CD4-positive, alpha-beta T cell (primary cell): ENCODE measurements around the gene RIPK3. TPM values are rescaled to one million over a fixed set of nuclear protein-coding genes. Genes with fewer than 3 reads are reported as not detected.

Source experiments
- ATAC-seq: fragments of 200-7000 bp; cut with Tn5 transposase; one replicate; pipeline ENCODE4 v1.10.0; 2022; ENCODE audit warnings: mild to moderate bottlenecking; ENCODE audit not compliant: poor library complexity
- CTCF ChIA-PET: fragments of 350-600 bp; sonication (Branson Sonifier 250); formaldehyde crosslinking; loops from one replicate; lab custom pipeline; 2021; ENCODE audit warnings: antibody characterized with exemption, inconsistent platforms; lab: Charles Lee
- POLR2A ChIA-PET: fragments of 350-600 bp; sonication (Branson Sonifier 250); formaldehyde crosslinking; loops from one replicate; lab custom pipeline; 2021; ENCODE audit warnings: antibody characterized with exemption, inconsistent platforms; lab: Charles Lee
- DNase-seq, 14 experiments: peaks; one replicate each; pipeline ENCODE4 v3.0.0-alpha.2; 2013 to 2020; ENCODE audit warnings: mixed read lengths in 2 of 14
- H3K27ac ChIP-seq, 2 donors: one replicate each; pipeline versions ENCODE4 v1.5.1 to v1.7.0; 2013; ENCODE audit warnings: low read length in 2 of 2, low read depth in 1 of 2, mild to moderate bottlenecking in 1 of 2
- H3K27me3 ChIP-seq, 2 experiments: 1 replicate in 1 of 2; 2 replicates in 1 of 2; pipeline versions ENCODE4 v1.6.1 to v1.7.0; 2013; ENCODE audit warnings: low read length in 2 of 2, control low read depth in 1 of 2, mild to moderate bottlenecking in 1 of 2, moderate library complexity in 1 of 2; ENCODE audit not compliant: insufficient read depth in 2 of 2, control insufficient read depth in 1 of 2
- H3K36me3 ChIP-seq: one replicate; pipeline ENCODE4 v1.6.1; 2013; ENCODE audit warnings: low read length, control low read depth; ENCODE audit not compliant: insufficient read depth
- H3K4me1 ChIP-seq: one replicate; pipeline ENCODE4 v1.6.1; 2013; ENCODE audit warnings: low read length, control low read depth; ENCODE audit not compliant: insufficient read depth
- H3K4me3 ChIP-seq: one replicate; pipeline ENCODE4 v1.5.1; 2013; ENCODE audit warnings: mild to moderate bottlenecking, low read length, moderate library complexity
- H3K9me3 ChIP-seq, 2 experiments: 1 replicate in 1 of 2; 2 replicates in 1 of 2; pipeline versions ENCODE4 v1.6.1 to v1.7.0; 2013; ENCODE audit warnings: low read length in 2 of 2, mild to moderate bottlenecking in 2 of 2, control low read depth in 1 of 2, moderate library complexity in 1 of 2; ENCODE audit not compliant: control insufficient read depth in 1 of 2, insufficient read depth in 1 of 2
- H3K27ac Mint-ChIP-seq: one replicate; pipeline ENCODE4 v1.8.0; 2020; ENCODE audit warnings: mixed read lengths
- H3K27me3 Mint-ChIP-seq: one replicate; pipeline ENCODE4 v1.8.0; 2021; ENCODE audit warnings: mixed read lengths
- H3K36me3 Mint-ChIP-seq: one replicate; pipeline ENCODE4 v1.8.0; 2021; ENCODE audit warnings: low read depth, mixed read lengths
- H3K4me1 Mint-ChIP-seq: one replicate; pipeline ENCODE4 v1.8.0; 2021; ENCODE audit warnings: low read depth, mixed read lengths
- H3K4me3 Mint-ChIP-seq: one replicate; pipeline ENCODE4 v1.8.0; 2020; ENCODE audit warnings: mild to moderate bottlenecking, mixed read lengths
- H3K9me3 Mint-ChIP-seq: one replicate; pipeline ENCODE4 v1.8.0; 2020; ENCODE audit warnings: mixed read lengths
- intact Hi-C, 2 experiments: fragments of 100-400 bp; cut with DNase I in 1 of 2; cut with micrococcal nuclease in 1 of 2; formaldehyde crosslinking; loops; one replicate each; pipeline versions ENCODE4 v1.15.1 to v1.9.0; 2023 to 2025; cut with DNase I, micrococcal nuclease
- total RNA-seq, 174 experiments: library from RNA in 2 of 174; stranded (reverse) in 2 of 174; gene quantifications; one replicate each; pipeline ENCODE4 v1.2.3 and lab custom pipeline; 2021 to 2026
- TF ChIP-seq, protein P1 (sequence below): fragments of 200-600 bp; IDR thresholded peaks from one replicate; pipeline ENCODE4 v1.8.0; 2022; ENCODE audit warnings: antibody characterized with exemption, mild to moderate bottlenecking

The RIPK3 gene
- total RNA-seq, 2 experiments from 2014 or later = 18.1 to 18.9 TPM

DNA sequence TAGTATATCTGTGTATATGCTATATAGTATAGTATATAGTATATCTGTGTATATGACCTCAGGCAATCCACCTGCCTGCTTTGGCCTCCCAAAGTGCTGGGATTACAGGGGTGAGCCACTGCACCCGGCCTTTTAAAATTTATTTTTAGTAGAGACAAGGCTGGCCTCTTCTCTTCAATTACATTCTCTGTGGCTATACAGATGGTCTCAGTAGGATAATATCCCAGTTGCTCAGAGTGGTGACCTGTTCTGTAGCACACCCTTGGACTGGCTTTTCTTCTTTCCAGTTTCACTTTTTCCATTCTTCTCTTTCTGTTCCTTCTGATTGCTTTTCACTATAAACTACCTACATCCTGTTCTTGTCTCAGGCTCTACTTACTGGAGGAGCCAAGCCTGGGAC, 25.1 kb upstream of the RIPK3 start:
- H3K4me1 Mint-ChIP-seq = peaks cover 30% of the 10 kb centered on the region
- H3K9me3 ChIP-seq = peaks cover 0 to 27% of the 10 kb centered on the region in 2 experiments
- H3K9me3 Mint-ChIP-seq = no peaks in the 10 kb centered on the region
- no peak overlapping the region for H3K27ac ChIP-seq
- DNase-seq = no peak
- peaks cover 39% of the 10 kb centered on the region for H3K4me1 ChIP-seq
- peaks cover 60 to 61% of the 10 kb centered on the region in 2 experiments for H3K27me3 ChIP-seq
- H3K27me3 Mint-ChIP-seq = peaks cover 71% of the 10 kb centered on the region
- ChIA-PET POLR2A (interaction anchor here (2.0 kb wide), 1 partner anchor 66 kb away, joined by 14 read pairs; the partner anchor contains the start of genes CBLN3 and KHNYN), CTCF (interaction anchor here (1.5 to 2.1 kb wide), 2 partner anchors 62 to 67 kb away, joined by 7 to 25 read pairs; no protein-coding TSS in a partner anchor)
- intact Hi-C loops = loop anchor here in 1 of 2 experiments (1.0 kb wide), 1 partner anchor 71 kb away; no protein-coding TSS in a partner anchor
- ATAC-seq = no peak
- H3K4me3 ChIP-seq = no peak overlapping the region
- H3K4me3 Mint-ChIP-seq = no peak overlapping the region
- no peaks in the 10 kb centered on the region for H3K36me3 ChIP-seq
- TF ChIP-seq, protein P1, sequence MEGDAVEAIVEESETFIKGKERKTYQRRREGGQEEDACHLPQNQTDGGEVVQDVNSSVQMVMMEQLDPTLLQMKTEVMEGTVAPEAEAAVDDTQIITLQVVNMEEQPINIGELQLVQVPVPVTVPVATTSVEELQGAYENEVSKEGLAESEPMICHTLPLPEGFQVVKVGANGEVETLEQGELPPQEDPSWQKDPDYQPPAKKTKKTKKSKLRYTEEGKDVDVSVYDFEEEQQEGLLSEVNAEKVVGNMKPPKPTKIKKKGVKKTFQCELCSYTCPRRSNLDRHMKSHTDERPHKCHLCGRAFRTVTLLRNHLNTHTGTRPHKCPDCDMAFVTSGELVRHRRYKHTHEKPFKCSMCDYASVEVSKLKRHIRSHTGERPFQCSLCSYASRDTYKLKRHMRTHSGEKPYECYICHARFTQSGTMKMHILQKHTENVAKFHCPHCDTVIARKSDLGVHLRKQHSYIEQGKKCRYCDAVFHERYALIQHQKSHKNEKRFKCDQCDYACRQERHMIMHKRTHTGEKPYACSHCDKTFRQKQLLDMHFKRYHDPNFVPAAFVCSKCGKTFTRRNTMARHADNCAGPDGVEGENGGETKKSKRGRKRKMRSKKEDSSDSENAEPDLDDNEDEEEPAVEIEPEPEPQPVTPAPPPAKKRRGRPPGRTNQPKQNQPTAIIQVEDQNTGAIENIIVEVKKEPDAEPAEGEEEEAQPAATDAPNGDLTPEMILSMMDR = no peak
- no peak overlapping the region for H3K27ac Mint-ChIP-seq
- H3K36me3 Mint-ChIP-seq = no peaks in the 10 kb centered on the region

DNA sequence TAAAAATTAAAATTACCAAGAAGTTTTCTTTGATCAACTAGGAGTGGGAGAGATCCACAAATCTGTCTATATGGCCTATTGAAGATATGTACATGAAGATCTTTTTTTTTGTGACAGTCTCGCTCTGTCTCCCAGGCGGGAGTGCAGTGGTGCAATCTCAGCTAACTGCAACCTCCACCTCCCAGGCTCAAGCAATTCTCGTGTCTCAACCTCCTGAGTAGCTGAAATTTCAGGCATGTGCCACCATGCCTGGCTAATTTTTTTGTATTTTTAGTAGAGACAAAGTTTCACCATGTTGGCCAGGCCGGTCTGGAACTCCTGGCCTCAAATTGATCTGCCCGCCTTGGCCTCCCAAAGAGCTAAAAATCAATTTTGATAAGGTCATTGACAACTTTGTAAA, 23.6 kb upstream of the RIPK3 start:
- H3K27ac Mint-ChIP-seq = no peak overlapping the region
- Histone ChIP-seq H3K27me3 (peaks cover 51 to 52% of the 10 kb centered on the region in 2 experiments), H3K4me3 (no peak overlapping the region), H3K9me3 (peaks cover 0 to 22% of the 10 kb centered on the region in 2 experiments), H3K36me3 (no peaks in the 10 kb centered on the region), H3K27ac (no peak overlapping the region), H3K4me1 (peaks cover 30% of the 10 kb centered on the region)
- POLR2A ChIA-PET = no interaction called here
- no peak for DNase-seq
- CTCF ChIA-PET = interaction anchor here (2.0 kb wide), 1 partner anchor 30 kb away, joined by 7 read pairs; no protein-coding TSS in a partner anchor
- peaks cover 25% of the 10 kb centered on the region for H3K4me1 Mint-ChIP-seq
- intact Hi-C loops = no loop called here
- no peaks in the 10 kb centered on the region for H3K36me3 Mint-ChIP-seq
- TF ChIP-seq, protein P1 = no peak
- H3K9me3 Mint-ChIP-seq = no peaks in the 10 kb centered on the region
- H3K4me3 Mint-ChIP-seq = no peak overlapping the region
- no peak for ATAC-seq
- H3K27me3 Mint-ChIP-seq = peaks cover 68% of the 10 kb centered on the region

DNA sequence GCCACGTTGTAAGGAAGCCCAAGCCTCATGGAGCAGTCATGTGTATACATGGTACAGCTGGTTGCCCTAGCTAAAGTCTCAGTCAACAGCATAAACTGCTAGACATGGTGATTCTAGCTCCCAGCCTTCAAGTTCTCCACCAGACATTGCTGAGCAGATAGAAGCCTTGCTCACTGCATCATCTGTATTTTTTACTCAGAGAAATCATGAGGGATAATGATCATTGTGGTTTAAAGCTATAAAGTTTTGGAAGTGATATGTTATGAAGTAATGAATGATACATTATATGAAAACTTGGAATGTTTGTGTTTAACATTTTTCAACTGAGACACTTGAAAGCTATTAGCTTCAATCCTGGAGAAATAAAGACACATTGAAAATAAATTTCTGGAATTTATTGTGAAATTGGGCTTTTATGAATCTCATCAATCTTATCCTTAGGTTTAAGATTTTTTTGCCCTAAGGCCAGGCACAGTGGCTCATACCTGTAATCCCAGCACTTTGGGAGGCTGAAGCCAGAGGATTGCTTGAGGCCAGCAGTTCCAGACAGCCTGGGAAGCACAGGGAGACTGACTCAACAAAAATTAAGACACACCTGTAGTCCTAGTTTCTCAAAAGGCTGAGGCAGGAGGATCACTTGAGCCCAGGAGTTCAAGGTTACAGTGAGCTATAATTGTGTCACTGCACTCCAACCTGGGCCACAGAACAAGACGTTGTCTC, 22.6 kb upstream of the RIPK3 start:
- no peak overlapping the region for H3K27ac ChIP-seq
- peaks cover 0 to 12% of the 10 kb centered on the region in 2 experiments for H3K9me3 ChIP-seq
- Mint-ChIP-seq H3K9me3 (no peaks in the 10 kb centered on the region), H3K4me3 (no peak overlapping the region), H3K27me3 (peaks cover 60% of the 10 kb centered on the region), H3K27ac (no peak overlapping the region), H3K4me1 (peaks cover 18% of the 10 kb centered on the region), H3K36me3 (no peaks in the 10 kb centered on the region)
- TF ChIP-seq, protein P1 = no peak
- H3K36me3 ChIP-seq = no peaks in the 10 kb centered on the region
- ATAC-seq (no peak), DNase-seq (no peak)
- ChIA-PET POLR2A (no interaction called here), CTCF (interaction anchor here (2.0 kb wide), 1 partner anchor 29 kb away, joined by 7 read pairs; no protein-coding TSS in a partner anchor)
- H3K27me3 ChIP-seq = peaks cover 42 to 43% of the 10 kb centered on the region in 2 experiments
- intact Hi-C loops = no loop called here
- H3K4me1 ChIP-seq = peaks cover 20% of the 10 kb centered on the region
- H3K4me3 ChIP-seq = no peak overlapping the region
